SH-SY5Y (cell line): ENCODE measurements around the gene PLB1.

ENCODE experiments used
- GATA2 ChIP-seq: IDR thresholded peaks from 2 replicates; pipeline ENCODE4 v1.6.1; 2011; ENCODE audit warnings: mild to moderate bottlenecking, low read depth, low read length
- GATA3 ChIP-seq: IDR thresholded peaks from 2 replicates; pipeline ENCODE4 v1.6.1; 2011; ENCODE audit warnings: low read depth, mild to moderate bottlenecking, low read length, moderate library complexity

PLB1 gene

DNA sequence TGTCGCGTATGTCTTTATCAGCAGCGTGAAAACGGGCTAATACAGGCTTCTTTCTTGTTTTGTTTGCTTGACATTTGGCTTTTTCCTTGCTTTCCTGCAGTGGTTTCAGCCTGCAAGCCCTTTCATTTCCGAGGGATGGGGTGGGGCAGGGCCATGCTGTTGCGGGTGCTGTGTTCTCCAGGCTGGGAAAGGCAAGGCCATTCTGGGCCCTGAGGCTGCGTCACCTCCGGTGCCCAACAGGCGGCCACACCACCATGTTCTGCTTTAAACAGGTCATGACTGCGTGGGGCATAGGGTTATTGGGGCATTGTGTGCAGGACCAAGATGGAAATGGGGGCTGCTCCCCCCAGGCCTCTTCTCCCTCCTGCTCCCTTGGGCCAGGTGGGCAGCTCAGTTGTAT lies 38.6 kb upstream of the PLB1 start:
- no peak for TF ChIP-seq GATA3
- no peak for TF ChIP-seq GATA2

- TF ChIP-seq GATA3 (no peak), GATA2 (no peak)
Measured at GRCh38 chr2:28461056-28461455, 34.8 kb upstream of the PLB1 start.

GRCh38 chr2:28462122-28462521 lies 33.7 kb upstream of the PLB1 start:
- TF ChIP-seq GATA2 (no peak), GATA3 (no peak)

GRCh38 chr2:28463211-28463816 lies 32.5 kb upstream of the PLB1 start:
- TF ChIP-seq GATA2: no peak
- TF ChIP-seq GATA3: no peak

DNA sequence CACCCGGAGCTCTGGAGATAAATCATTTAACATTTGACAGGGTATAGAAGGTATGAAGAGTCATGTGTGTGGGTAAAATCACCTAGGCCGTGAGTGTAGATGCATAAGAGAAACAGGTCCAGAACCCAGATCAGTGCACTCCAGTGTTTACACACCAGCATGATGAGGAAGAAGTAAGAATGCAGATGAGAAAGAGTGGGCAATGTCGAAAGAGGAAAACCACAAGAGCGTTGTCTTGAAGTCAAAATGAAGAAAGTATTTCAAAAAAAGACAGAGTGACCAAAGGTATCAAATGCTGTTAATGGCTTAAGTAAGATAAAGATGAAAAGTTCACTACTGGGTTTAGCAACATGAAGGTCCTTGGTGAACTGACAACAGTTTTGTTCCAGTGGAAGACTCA lies 32.0 kb upstream of the PLB1 start:
- TF ChIP-seq GATA3 (no peak), GATA2 (no peak)

- TF ChIP-seq GATA3 (no peak), GATA2 (no peak)
Measured at GRCh38 chr2:28465148-28465885, 30.5 kb upstream of the PLB1 start.

- TF ChIP-seq GATA2: no peak
- TF ChIP-seq GATA3: no peak
Measured at GRCh38 chr2:28469304-28469703, 26.6 kb upstream of the PLB1 start.

DNA sequence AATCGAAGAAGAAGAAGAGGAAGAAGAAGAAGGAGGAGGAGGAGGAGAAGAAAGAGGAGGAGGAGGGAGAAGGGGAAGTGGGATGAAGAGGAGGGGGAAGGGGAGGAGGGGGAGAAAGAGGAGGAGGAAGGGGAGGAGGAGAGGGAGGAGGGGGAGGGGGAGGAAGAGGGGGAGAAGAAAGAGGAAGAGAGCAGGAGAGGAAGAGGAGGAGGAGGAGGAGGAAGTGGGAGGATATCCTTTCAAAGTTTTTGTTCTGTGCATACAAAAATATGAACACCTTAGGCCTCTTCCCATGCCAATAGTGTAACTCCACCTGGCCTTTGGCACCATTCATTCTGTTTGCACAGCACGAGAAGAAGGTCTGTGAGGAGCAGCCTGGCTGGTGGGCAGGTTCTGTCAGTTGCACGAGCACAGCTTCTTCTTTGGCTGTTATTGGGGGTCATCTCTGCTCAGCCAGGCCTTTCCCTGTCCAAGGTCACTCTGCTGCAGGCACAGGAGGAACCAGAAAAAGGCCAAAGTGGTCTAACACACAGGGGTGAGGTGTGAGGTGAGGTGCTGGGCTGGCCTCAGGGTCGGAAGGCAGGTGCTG lies 25.8 kb upstream of the PLB1 start:
- TF ChIP-seq GATA2 (no peak), GATA3 (no peak)

DNA sequence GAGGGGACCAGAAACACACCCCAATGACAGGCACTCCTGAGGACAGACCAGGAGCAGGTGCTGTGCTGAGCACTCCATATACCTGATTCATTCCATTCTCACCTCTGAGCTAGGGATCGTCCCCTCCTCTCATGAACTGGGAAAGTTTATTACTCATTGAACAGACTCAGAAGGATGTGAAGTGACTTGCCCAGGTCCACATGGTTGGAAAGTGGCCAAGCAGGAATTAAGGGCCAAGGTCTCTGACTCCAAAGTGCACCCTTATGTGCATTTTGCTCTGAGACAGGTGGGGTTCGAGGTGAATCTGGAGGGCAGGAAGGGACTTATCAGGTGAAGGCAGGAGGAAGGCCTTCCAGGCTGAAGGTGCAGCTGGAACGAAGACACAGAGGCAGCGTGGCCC lies 25.1 kb upstream of the PLB1 start:
- no peak for TF ChIP-seq GATA3
- no peak for TF ChIP-seq GATA2

DNA sequence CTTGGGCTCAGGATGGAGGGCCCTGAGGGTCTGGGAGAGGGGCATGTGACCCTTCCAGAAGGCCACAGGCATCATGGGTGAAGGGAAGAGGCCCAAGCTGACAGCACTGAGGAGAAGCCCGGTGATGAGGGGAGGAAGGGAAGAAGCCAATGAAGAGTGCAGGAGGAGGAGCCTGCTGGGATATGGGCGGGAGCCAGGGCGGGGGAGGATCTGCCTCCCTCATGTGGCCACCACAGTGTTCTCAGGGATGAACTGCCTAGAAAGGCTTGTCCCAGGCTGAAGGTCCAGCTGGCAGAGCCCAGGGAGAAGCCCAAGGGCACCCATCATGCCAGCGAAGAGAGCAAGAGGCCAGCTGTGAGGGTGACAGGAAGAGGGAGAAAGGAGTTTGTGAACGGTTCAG lies 24.6 kb upstream of the PLB1 start:
- no peak for TF ChIP-seq GATA2
- no peak for TF ChIP-seq GATA3

DNA sequence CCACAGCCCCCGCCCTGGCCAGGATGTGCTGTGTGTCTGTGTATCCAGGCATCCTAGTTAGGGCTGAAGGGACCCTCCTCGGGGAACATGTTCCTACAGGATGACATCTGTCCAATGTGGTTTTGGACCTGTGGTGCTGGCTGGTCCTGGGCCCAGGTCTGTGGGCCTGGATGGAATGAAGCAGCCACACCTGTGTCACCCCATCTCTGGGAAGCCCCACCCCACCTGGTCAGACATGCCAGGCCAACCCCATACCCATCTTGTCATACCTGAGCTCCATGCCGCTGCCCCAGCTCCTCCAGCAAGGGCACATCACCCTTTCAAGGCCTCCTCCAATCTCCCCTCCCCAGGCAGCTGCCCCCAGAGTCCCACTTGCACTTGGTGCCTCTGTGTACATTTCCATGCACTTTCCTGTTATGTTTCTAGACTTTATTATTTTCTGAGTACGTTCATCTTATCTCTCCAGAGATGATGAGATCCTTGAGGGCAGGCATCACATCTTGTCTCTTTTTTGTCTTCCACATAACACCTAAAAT lies 24.1 kb upstream of the PLB1 start:
- TF ChIP-seq GATA3: no peak
- TF ChIP-seq GATA2: no peak

DNA sequence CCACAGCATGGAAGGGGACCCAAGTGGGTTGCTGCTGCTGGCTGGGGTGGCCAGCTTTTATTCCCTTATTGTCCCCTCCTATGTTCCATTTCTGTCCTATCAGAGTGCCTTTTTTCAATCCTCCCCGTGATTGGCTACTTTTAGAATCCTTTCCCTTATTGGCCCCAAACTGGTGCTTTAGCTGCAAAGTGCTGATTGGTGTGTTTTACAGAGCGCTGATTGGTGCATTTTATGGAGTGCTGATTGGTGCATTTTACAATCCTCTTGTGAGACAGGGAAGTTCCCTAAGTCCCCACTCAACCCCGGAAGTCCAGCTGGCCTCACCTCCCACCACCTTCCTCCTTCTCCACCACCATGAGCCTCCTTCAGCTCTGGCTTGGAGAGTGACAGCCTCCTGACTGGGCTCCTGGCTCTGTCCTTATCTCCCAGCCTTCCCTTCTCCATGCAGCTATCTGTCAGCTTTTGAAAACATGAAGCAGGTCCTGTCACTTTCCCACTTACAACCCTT lies 20.7 kb upstream of the PLB1 start:
- TF ChIP-seq GATA2 (no peak), GATA3 (no peak)

GRCh38 chr2:28477087-28477486 lies 18.8 kb upstream of the PLB1 start:
- TF ChIP-seq GATA3 (no peak), GATA2 (no peak)

GRCh38 chr2:28477645-28478044 lies 18.2 kb upstream of the PLB1 start:
- TF ChIP-seq GATA3: no peak
